HepG2 (cell line): ENCODE results near the gene MOK. TPM values are rescaled to one million over a fixed set of nuclear protein-coding genes. Genes with fewer than 3 reads are reported as not detected.

Source experiments
- AGO2 ChIP-seq: fragments of 200-400 bp; formaldehyde crosslinking; optimal IDR thresholded peaks from 2 replicates; pipeline ENCODE3; 2017; ENCODE audit warnings: mild to moderate bottlenecking, low read depth, low read length, moderate library complexity
- BORCS8-MEF2B ChIP-seq: sonication (generic); formaldehyde crosslinking; IDR thresholded peaks from 2 replicates; pipeline ENCODE4 v1.8.0; 2022; ENCODE audit warnings: mild to moderate bottlenecking, missing genetic modification reagents
- DPF2 ChIP-seq: sonication (generic); formaldehyde crosslinking; IDR thresholded peaks from 2 replicates; pipeline ENCODE4 v1.4.0; 2020; ENCODE audit warnings: mild to moderate bottlenecking, low read depth, missing genetic modification reagents, borderline replicate concordance
- FOXA1 ChIP-seq, 2 experiments: fragments of 450-650 bp in 1 of 2; sonication (generic) in 1 of 2; formaldehyde crosslinking in 1 of 2; IDR thresholded peaks; 2 replicates each; pipeline versions ENCODE4 v1.4.0 to v1.6.1; 2016 to 2020; ENCODE audit warnings: missing genetic modification reagents in 1 of 2
- GPN1 ChIP-seq: sonication (generic); formaldehyde crosslinking; IDR thresholded peaks from 2 replicates; pipeline ENCODE4 v1.5.1; 2020; ENCODE audit warnings: missing genetic modification reagents, borderline replicate concordance
- HMGA1 ChIP-seq: sonication (generic); formaldehyde crosslinking; conservative IDR thresholded peaks from 2 replicates; pipeline ENCODE4 v1.4.0; 2020; ENCODE audit warnings: missing genetic modification reagents
- KLF6 ChIP-seq: IDR thresholded peaks from 2 replicates; pipeline ENCODE4 v1.8.0; 2016; ENCODE audit warnings: missing biosample characterization, missing genetic modification reagents
- MAFG ChIP-seq: sonication (generic); formaldehyde crosslinking; IDR thresholded peaks from 2 replicates; pipeline ENCODE4 v1.5.1; 2020; ENCODE audit warnings: mild to moderate bottlenecking, missing genetic modification reagents
- PRMT3 ChIP-seq: sonication (generic); formaldehyde crosslinking; IDR thresholded peaks from 2 replicates; pipeline ENCODE4 v1.8.1; 2022; ENCODE audit warnings: low read depth, mild to moderate bottlenecking, moderate library complexity, missing genetic modification reagents, borderline replicate concordance
- RAD21 ChIP-seq: fragments of 450-650 bp; formaldehyde crosslinking; IDR thresholded peaks from 2 replicates; pipeline ENCODE4 v1.5.0; 2020; ENCODE audit warnings: mild to moderate bottlenecking
- RELA ChIP-seq: sonication (generic); formaldehyde crosslinking; IDR thresholded peaks from 2 replicates; pipeline ENCODE4 v1.4.0; 2020; ENCODE audit warnings: missing genetic modification reagents
- REPIN1 ChIP-seq: sonication (generic); formaldehyde crosslinking; IDR thresholded peaks from 2 replicates; pipeline ENCODE4 v1.8.0; 2022; ENCODE audit warnings: missing genetic modification reagents, low read depth, mild to moderate bottlenecking, borderline replicate concordance
- RXRA ChIP-seq: sonication (generic); formaldehyde crosslinking; IDR thresholded peaks from 2 replicates; pipeline ENCODE4 v1.5.1; 2020; ENCODE audit warnings: missing genetic modification reagents
- SMC3 ChIP-seq: IDR thresholded peaks from 2 replicates; pipeline ENCODE4 v1.6.1; 2011; ENCODE audit warnings: low read length, improper control_type of control experiment
- ZBTB42 ChIP-seq: sonication (generic); formaldehyde crosslinking; IDR thresholded peaks from 2 replicates; pipeline ENCODE4 v1.5.0; 2020; ENCODE audit warnings: mild to moderate bottlenecking, missing genetic modification reagents
- ZNF75D ChIP-seq: sonication (generic); formaldehyde crosslinking; IDR thresholded peaks from 2 replicates; pipeline ENCODE4 v1.8.1; 2023; ENCODE audit warnings: missing genetic modification reagents, mild to moderate bottlenecking, borderline replicate concordance
- ZNF883 ChIP-seq: sonication (generic); formaldehyde crosslinking; IDR thresholded peaks from 2 replicates; pipeline ENCODE4 v1.5.1; 2020; ENCODE audit warnings: mild to moderate bottlenecking, missing genetic modification reagents; ENCODE audit errors: not compliant biosample characterization
- polyA plus RNA-seq, 8 experiments: library from polyadenylated mRNA; depleted of rRNA in 3 of 8; stranded (reverse) in 7 of 8; unstranded in 1 of 8; fragments of >200 nt; fragmentation: Illumina TruSeq in 4 of 8; extraction: Trizol in 4 of 8; gene quantifications; 2 replicates each; pipeline versions ENCODE4 v1.2.1 to v1.2.3, GENCODE V29; 2011 to 2016; ENCODE audit warnings: low read depth in 4 of 8, missing spikeins in 1 of 8, mixed read lengths in 1 of 8; ENCODE audit not compliant: insufficient read depth in 1 of 8
- total RNA-seq, 5 experiments: library from RNA; depleted of rRNA; stranded (reverse); fragments of >200 nt; fragmentation: Illumina TruSeq; extraction: Trizol; gene quantifications; 2 replicates each; pipeline ENCODE4 v1.2.3, GENCODE V29; 2016; ENCODE audit warnings: low read depth in 1 of 5
- TF ChIP-seq, protein P1 (sequence below): sonication (generic); formaldehyde crosslinking; IDR thresholded peaks from 2 replicates; pipeline ENCODE4 v1.5.1; 2020; ENCODE audit warnings: mild to moderate bottlenecking, missing genetic modification reagents, borderline replicate concordance
- TF ChIP-seq, protein P2 (sequence below), 2 experiments: sonication (generic) in 1 of 2; formaldehyde crosslinking in 1 of 2; IDR thresholded peaks; 2 replicates each; pipeline versions ENCODE4 v1.4.0 to v1.6.1; 2016 to 2020; ENCODE audit warnings: borderline replicate concordance in 1 of 2, low read depth in 1 of 2, mild to moderate bottlenecking in 1 of 2, missing genetic modification reagents in 1 of 2
- TF ChIP-seq, protein P3 (sequence below): sonication (generic); formaldehyde crosslinking; IDR thresholded peaks from 2 replicates; pipeline ENCODE4 v1.5.0; 2020; ENCODE audit warnings: missing genetic modification reagents

Gene MOK
- total and polyA plus RNA-seq, 2 of the 13 experiments (the other 11 are each of a cell fraction or from before 2014, with no cell fraction given), result 15.3 to 16.9 TPM

DNA sequence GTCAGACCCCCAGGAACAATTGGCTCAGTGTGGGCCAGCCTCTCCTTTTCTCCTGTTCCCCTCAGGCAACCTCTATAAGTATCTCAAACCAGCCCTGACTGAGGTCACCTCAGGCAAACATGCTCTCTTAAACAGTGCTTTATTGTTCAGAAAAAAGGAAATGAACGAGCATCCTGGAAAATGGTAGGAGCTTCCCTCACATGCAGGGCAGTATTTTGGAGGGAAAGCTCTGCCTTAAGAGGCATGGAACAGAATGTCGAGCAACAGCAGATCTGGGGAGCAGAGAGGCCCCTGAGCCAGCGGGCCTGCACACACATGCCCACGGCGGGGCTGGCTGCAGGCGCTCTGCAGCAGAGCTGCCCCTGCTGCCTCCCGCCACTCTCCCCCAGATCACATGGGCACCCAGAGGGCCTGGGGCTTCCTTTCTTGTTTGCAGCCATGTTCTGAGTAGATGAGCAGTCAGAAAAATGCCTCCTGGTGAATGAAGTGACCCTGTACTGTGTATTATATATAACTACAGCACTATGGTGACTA is 42.0 kb downstream of the MOK start (continued):
- TF ChIP-seq, protein P1, sequence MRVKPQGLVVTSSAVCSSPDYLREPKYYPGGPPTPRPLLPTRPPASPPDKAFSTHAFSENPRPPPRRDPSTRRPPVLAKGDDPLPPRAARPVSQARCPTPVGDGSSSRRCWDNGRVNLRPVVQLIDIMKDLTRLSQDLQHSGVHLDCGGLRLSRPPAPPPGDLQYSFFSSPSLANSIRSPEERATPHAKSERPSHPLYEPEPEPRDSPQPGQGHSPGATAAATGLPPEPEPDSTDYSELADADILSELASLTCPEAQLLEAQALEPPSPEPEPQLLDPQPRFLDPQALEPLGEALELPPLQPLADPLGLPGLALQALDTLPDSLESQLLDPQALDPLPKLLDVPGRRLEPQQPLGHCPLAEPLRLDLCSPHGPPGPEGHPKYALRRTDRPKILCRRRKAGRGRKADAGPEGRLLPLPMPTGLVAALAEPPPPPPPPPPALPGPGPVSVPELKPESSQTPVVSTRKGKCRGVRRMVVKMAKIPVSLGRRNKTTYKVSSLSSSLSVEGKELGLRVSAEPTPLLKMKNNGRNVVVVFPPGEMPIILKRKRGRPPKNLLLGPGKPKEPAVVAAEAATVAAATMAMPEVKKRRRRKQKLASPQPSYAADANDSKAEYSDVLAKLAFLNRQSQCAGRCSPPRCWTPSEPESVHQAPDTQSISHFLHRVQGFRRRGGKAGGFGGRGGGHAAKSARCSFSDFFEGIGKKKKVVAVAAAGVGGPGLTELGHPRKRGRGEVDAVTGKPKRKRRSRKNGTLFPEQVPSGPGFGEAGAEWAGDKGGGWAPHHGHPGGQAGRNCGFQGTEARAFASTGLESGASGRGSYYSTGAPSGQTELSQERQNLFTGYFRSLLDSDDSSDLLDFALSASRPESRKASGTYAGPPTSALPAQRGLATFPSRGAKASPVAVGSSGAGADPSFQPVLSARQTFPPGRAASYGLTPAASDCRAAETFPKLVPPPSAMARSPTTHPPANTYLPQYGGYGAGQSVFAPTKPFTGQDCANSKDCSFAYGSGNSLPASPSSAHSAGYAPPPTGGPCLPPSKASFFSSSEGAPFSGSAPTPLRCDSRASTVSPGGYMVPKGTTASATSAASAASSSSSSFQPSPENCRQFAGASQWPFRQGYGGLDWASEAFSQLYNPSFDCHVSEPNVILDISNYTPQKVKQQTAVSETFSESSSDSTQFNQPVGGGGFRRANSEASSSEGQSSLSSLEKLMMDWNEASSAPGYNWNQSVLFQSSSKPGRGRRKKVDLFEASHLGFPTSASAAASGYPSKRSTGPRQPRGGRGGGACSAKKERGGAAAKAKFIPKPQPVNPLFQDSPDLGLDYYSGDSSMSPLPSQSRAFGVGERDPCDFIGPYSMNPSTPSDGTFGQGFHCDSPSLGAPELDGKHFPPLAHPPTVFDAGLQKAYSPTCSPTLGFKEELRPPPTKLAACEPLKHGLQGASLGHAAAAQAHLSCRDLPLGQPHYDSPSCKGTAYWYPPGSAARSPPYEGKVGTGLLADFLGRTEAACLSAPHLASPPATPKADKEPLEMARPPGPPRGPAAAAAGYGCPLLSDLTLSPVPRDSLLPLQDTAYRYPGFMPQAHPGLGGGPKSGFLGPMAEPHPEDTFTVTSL (CRISPR knock-in tag), result no peak
- TF ChIP-seq PRMT3 (CRISPR knock-in tag) (no peak), DPF2 (no peak), ZNF75D (CRISPR knock-in tag) (no peak), RELA (CRISPR knock-in tag) (no peak), ZNF883 (CRISPR knock-in tag) (no peak), RXRA (CRISPR knock-in tag) (peak; percentile 95), REPIN1 (CRISPR knock-in tag) (peak; percentile 20; the same call in 1 of the 2 replicates), AGO2 (no peak), HMGA1 (CRISPR knock-in tag) (no peak), SMC3 (no peak), GPN1 (CRISPR knock-in tag) (no peak), ZBTB42 (no peak), FOXA1 (IDR thresholded peaks at IDR 0.05) (no peak), FOXA1 (CRISPR knock-in tag; IDR thresholded peaks at IDR 0.05) (no peak; the same call in 1 of the 2 replicates), BORCS8-MEF2B (CRISPR knock-in tag) (peak; percentile 43; the same call in 1 of the 2 replicates), RAD21 (CRISPR knock-in tag) (0 out of 2 replicates have a peak, but pooled peaks have one; percentile 32), MAFG (CRISPR knock-in tag) (no peak), KLF6 (no peak)
- TF ChIP-seq, protein P2, sequence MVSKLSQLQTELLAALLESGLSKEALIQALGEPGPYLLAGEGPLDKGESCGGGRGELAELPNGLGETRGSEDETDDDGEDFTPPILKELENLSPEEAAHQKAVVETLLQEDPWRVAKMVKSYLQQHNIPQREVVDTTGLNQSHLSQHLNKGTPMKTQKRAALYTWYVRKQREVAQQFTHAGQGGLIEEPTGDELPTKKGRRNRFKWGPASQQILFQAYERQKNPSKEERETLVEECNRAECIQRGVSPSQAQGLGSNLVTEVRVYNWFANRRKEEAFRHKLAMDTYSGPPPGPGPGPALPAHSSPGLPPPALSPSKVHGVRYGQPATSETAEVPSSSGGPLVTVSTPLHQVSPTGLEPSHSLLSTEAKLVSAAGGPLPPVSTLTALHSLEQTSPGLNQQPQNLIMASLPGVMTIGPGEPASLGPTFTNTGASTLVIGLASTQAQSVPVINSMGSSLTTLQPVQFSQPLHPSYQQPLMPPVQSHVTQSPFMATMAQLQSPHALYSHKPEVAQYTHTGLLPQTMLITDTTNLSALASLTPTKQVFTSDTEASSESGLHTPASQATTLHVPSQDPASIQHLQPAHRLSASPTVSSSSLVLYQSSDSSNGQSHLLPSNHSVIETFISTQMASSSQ (IDR thresholded peaks at IDR 0.05; ENCODE audit: low read depth), result no peak
- TF ChIP-seq, protein P2 (CRISPR knock-in tag; IDR thresholded peaks at IDR 0.05; ENCODE audit: borderline replicate concordance), result peak; percentile 34; the same call in 1 of the 2 replicates
- TF ChIP-seq, protein P3, sequence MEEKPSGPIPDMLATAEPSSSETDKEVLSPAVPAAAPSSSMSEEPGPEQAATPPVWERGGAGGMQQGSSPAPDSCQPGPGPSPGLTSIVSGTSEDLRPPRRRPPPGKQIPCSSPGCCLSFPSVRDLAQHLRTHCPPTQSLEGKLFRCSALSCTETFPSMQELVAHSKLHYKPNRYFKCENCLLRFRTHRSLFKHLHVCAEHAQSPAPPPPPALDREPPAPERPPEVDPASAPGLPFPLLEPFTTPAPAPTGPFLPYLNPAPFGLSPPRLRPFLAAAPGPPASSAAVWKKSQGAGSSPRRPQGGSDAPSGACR (CRISPR knock-in tag), result no peak
